Suprapubic skin (tissue), 4 donors: Measurements from ENCODE around the gene NCAPD2. TPM values are rescaled to one million over a fixed set of nuclear protein-coding genes. Genes with fewer than 3 reads are reported as not detected.

Experiments
- DNase-seq, 2 donors: peaks; one replicate each; pipeline ENCODE4 v3.0.0-alpha.2; 2019; ENCODE audit warnings: low spot score in 2 of 2
- H3K27ac ChIP-seq: fragments of 200-600 bp; sonication (generic); one replicate; pipeline ENCODE4 v1.5.1; 2019
- H3K27me3 ChIP-seq: fragments of 200-600 bp; sonication (generic); one replicate; pipeline ENCODE4 v1.5.1; 2019
- H3K36me3 ChIP-seq: fragments of 200-600 bp; sonication (generic); one replicate; pipeline ENCODE4 v1.5.1; 2019
- H3K4me1 ChIP-seq: fragments of 200-600 bp; sonication (generic); one replicate; pipeline ENCODE4 v1.5.1; 2019
- H3K4me3 ChIP-seq: fragments of 200-600 bp; sonication (generic); one replicate; pipeline ENCODE4 v1.5.1; 2019; ENCODE audit warnings: mild to moderate bottlenecking
- H3K9me3 ChIP-seq: fragments of 200-600 bp; sonication (generic); one replicate; pipeline ENCODE4 v1.5.1; 2019
- CTCF ChIP-seq, 2 donors: fragments of 200-600 bp in 1 of 2; fragments of 450-650 bp in 1 of 2; sonication (generic) in 1 of 2; IDR thresholded peaks; one replicate each; pipeline ENCODE4 v1.5.1; 2016 to 2019; ENCODE audit warnings: antibody characterized with exemption in 2 of 2, mild to moderate bottlenecking in 1 of 2, moderate library complexity in 1 of 2
- EP300 ChIP-seq: sonication (generic); formaldehyde crosslinking; IDR thresholded peaks from one replicate; pipeline ENCODE4 v1.6.1; 2017; ENCODE audit warnings: antibody characterized with exemption
- POLR2A ChIP-seq, 2 donors: fragments of 450-650 bp; IDR thresholded peaks; one replicate each; pipeline ENCODE4 v1.6.1; 2017; ENCODE audit warnings: antibody characterized with exemption in 2 of 2, mild to moderate bottlenecking in 2 of 2, moderate library complexity in 2 of 2
- POLR2AphosphoS5 ChIP-seq, 3 donors: sonication (generic); formaldehyde crosslinking; IDR thresholded peaks; one replicate each; pipeline ENCODE4 v1.6.1; 2017; ENCODE audit warnings: antibody characterized with exemption in 3 of 3
- WGBS: methylation state at CpG from one replicate; pipeline ENCODE4 v1.1.5; 2018; 5-methylcytosine and 5-hydroxymethylcytosine counted together
- total RNA-seq, 4 donors: library from RNA; depleted of rRNA; stranded (reverse); fragments of >200 nt; gene quantifications; one replicate each; pipeline ENCODE4 v1.1.0, GENCODE V29; 2016

Gene NCAPD2
- total RNA-seq, 4 donors from 2014 or later: 22.6 to 43.2 (median 31.0) TPM

DNA sequence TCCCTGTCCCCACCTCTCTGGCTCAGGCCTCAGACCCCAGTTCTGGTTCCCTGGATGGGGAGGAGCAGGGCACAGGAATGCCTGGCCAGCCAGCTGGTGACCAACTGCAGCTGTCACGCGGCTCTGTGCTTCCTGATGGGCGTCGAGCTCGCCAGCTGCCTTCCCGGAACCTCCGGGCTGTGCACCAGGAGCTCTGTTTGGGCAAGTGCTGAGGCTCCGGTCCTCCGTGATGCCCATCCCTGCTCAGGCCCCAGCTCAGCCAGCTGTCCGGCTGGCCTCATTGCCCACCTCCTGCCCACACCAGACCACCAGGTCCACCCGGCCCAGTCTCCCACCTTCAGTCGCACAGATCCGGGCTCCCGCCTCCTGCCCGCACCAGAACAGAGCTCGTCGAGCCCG, 57.2 kb downstream of the NCAPD2 start:
- Histone ChIP-seq H3K27me3 (no peaks in the 10 kb centered on the region), H3K9me3 (no peaks in the 10 kb centered on the region), H3K27ac (peak overlapping the region; percentile 78), H3K4me1 (peaks cover 65% of the 10 kb centered on the region), H3K4me3 (peak overlapping the region; percentile 6), H3K36me3 (peaks cover 14% of the 10 kb centered on the region)
- WGBS: 0% methylated on average over 2 of the region's 18 CpGs
- DNase-seq: peak in 1 of 2 donors; percentile 90
- no peak for TF ChIP-seq POLR2A (IDR thresholded peaks at IDR 0.05)
- peak in 2 of 3 donors; percentile 32 to 48 for TF ChIP-seq POLR2AphosphoS5 (IDR thresholded peaks at IDR 0.05)

DNA sequence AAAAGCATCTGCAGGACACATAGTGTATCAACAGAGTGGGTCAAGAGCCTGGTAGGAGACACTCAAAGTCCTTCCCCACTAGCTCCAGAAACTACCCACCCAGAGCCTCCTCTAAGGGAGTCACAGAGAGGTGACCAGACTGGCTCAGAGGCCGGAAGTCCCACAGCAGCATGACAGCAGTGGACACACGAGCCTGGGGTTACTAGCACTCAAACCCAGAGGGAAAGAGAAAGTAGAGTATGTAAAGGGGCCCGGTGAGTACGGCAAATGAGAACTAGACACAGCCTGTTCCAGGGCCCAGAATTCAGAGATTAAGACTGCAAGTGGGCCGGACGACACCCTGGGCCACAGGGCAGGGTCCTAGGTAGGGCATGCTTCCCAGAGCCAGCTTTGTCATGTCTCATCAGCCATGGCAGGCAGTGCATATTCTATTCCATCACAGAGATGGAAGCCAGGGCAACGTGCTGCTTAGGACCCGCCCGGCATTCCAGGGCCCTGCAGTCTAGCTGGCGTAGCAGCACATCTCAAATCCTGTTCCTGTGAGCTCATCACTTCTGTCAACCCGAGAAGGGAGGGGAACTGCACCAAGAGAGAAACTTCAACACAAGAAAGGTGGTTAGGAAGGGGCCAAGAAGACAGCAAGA, 57.7 kb downstream of the NCAPD2 start:
- peaks cover 68% of the 10 kb centered on the region for H3K4me1 ChIP-seq
- DNase-seq: no peak

GRCh38 chr12:6552140-6552551, 58.2 kb downstream of the NCAPD2 start:
- Histone ChIP-seq H3K9me3 (no peaks in the 10 kb centered on the region), H3K27ac (peak overlapping the region; percentile 78), H3K4me1 (peaks cover 70% of the 10 kb centered on the region), H3K27me3 (no peaks in the 10 kb centered on the region), H3K4me3 (no peak overlapping the region), H3K36me3 (peaks cover 17% of the 10 kb centered on the region)
- TF ChIP-seq POLR2AphosphoS5 (IDR thresholded peaks at IDR 0.05): no peak
- no peak for TF ChIP-seq CTCF (IDR thresholded peaks at IDR 0.05)
- no peak for TF ChIP-seq POLR2A (IDR thresholded peaks at IDR 0.05)
- no peak for DNase-seq
- WGBS: 19% methylated on average over 4 of the region's 4 CpGs

More for the DNA sequence above, 57.7 kb downstream of the NCAPD2 start:
- WGBS: 26% methylated on average over 10 of the region's 11 CpGs
- Histone ChIP-seq H3K9me3 (no peaks in the 10 kb centered on the region), H3K36me3 (peaks cover 14% of the 10 kb centered on the region), H3K27me3 (no peaks in the 10 kb centered on the region), H3K4me3 (peak overlapping the region; percentile 6), H3K27ac (peak overlapping the region; percentile 78)
- TF ChIP-seq POLR2AphosphoS5 (IDR thresholded peaks at IDR 0.05): peak in 1 of 3 donors; percentile 27
- TF ChIP-seq POLR2A (IDR thresholded peaks at IDR 0.05): no peak
- TF ChIP-seq EP300: no peak
- no peak for TF ChIP-seq CTCF (IDR thresholded peaks at IDR 0.05)

GRCh38 chr12:6553051-6553868, 59.4 kb downstream of the NCAPD2 start:
- Histone ChIP-seq H3K9me3 (no peaks in the 10 kb centered on the region), H3K27me3 (no peaks in the 10 kb centered on the region), H3K36me3 (peaks cover 13% of the 10 kb centered on the region), H3K27ac (peak overlapping the region; percentile 78), H3K4me3 (peak overlapping the region; percentile 59), H3K4me1 (peaks cover 66% of the 10 kb centered on the region)
- no peak for TF ChIP-seq CTCF (IDR thresholded peaks at IDR 0.05)
- TF ChIP-seq POLR2A (IDR thresholded peaks at IDR 0.05): peak in 1 of 2 donors; percentile 16
- peak in 1 of 3 donors; percentile 73 for TF ChIP-seq POLR2AphosphoS5 (IDR thresholded peaks at IDR 0.05)
- TF ChIP-seq EP300: no peak
- 17% methylated on average over 12 of the region's 15 CpGs for WGBS
- no peak for DNase-seq

DNA sequence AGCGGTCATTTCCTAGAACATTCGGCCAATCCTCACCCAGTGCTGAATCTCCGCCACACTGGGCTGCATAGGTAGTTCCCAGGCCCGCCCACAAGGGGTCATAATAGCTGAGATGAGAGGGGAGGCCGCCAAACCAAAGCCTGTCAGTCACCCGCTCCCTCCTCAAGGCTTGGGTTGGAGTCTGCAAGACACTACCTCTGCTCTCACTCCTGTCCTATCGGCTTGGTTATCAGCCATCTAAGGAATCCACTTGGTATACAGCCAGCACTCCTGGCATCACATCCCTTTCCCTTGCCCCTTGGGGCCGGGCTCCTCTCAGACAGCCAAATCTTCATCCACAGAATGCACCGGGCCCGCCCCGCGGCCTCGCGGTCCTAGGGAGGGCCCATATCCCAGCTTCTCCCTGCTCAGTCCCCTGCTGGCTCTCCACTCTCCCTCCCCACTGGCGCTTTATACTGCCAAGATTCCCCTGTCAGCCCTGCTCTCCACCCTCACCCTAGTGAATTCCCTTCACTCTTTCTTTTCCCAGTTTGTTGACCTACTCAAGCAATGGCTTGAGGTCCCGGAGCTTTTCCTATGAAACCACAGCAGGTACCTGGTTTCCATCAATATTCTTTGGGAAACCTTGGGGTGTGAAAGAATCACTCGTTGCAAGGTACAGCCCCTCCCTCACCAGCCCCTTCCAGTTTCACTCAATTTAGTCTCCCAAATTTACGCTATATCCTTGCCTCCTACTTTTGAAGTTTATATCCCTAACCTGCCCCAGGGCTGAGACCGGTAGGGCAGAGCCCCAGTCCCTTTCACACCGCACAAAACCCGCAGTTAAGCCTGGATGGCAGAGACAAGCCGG, 60.5 kb downstream of the NCAPD2 start:
- Histone ChIP-seq H3K27me3 (no peaks in the 10 kb centered on the region), H3K27ac (peak overlapping the region; percentile 47), H3K4me1 (peaks cover 61% of the 10 kb centered on the region), H3K4me3 (peak overlapping the region; percentile 59), H3K9me3 (no peaks in the 10 kb centered on the region), H3K36me3 (peaks cover 22% of the 10 kb centered on the region)
- DNase-seq: peak in 1 of 2 donors; percentile 84
- 23% methylated on average over 21 of the region's 22 CpGs for WGBS
- TF ChIP-seq CTCF (IDR thresholded peaks at IDR 0.05): peak; percentile 1 to 55
- no peak for TF ChIP-seq POLR2A (IDR thresholded peaks at IDR 0.05)
